ENCODE measurements around the gene TNP2. TPM values are rescaled to one million over a fixed set of nuclear protein-coding genes. Genes with fewer than 3 reads are reported as not detected.

TNP2 gene
- total RNA-seq, 1 donor from 2014 or later = not detected

DNA sequence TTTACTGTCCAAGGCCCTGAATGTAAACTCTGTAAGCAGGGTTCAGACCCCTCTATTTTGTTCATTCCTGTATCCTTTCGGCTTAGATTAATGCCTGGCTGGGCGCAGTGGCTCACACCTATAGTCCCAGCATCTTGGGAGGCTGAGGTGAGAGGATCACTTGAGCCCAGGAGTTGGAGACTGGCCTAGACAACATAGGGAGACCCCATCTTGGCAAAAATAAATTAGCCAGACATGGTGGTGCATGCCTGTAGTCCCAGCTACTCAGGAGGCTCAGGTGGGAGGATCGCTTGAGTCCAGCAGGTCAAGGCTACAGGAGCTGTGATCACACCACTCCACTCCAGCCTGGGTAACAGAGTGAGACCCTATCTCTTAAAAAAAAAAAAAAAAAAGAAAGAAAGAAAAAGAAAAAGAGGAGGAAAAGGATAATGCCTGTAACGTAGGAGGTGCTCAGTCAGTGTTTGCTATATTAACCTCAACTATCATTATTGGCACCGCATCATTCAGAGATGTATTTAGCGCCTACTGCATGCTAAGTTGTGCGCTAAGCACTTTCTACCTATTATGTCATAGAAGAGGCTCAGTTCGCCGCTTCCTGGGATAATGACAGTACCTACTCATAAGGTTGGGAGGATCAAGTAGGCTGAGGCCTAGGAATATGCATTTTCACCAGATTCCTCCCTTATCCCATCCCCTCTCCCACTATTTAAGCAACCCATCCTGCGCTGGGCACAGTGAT lies 18.2 kb downstream of the TNP2 start:
- peaks cover 2% of the 10 kb centered on the region for H3K36me3 Mint-ChIP-seq (ENCODE audit: unreplicated experiment)
- no peak overlapping the region for H3K27ac Mint-ChIP-seq (ENCODE audit: unreplicated experiment)
- H3K4me3 Mint-ChIP-seq (ENCODE audit: unreplicated experiment) = no peak overlapping the region
- no peak for DNase-seq (ENCODE audit: extremely low spot score, unreplicated experiment)
- no peaks in the 10 kb centered on the region for H3K27me3 Mint-ChIP-seq (ENCODE audit: unreplicated experiment)
- no peaks in the 10 kb centered on the region for H3K9me3 Mint-ChIP-seq (ENCODE audit: unreplicated experiment)
- H3K4me1 Mint-ChIP-seq (ENCODE audit: unreplicated experiment) = peaks cover 18% of the 10 kb centered on the region
- TF ChIP-seq CTCF (IDR thresholded peaks at IDR 0.05) = no peak

GRCh38 chr16:11250091-11250785 lies 18.9 kb downstream of the TNP2 start:
- H3K27me3 Mint-ChIP-seq (ENCODE audit: unreplicated experiment) = peaks cover 2% of the 10 kb centered on the region
- no peak for DNase-seq (ENCODE audit: extremely low spot score, unreplicated experiment)

GRCh38 chr16:11249233-11250061 lies 19.7 kb downstream of the TNP2 start:
- H3K36me3 Mint-ChIP-seq (ENCODE audit: unreplicated experiment) = peaks cover 6% of the 10 kb centered on the region
- no peaks in the 10 kb centered on the region for H3K9me3 Mint-ChIP-seq (ENCODE audit: unreplicated experiment)
- no peak for DNase-seq (ENCODE audit: extremely low spot score, unreplicated experiment)
- no peak overlapping the region for H3K27ac Mint-ChIP-seq (ENCODE audit: unreplicated experiment)
- no peak for TF ChIP-seq CTCF (IDR thresholded peaks at IDR 0.05)
- no peak overlapping the region for H3K4me3 Mint-ChIP-seq (ENCODE audit: unreplicated experiment)
- H3K27me3 Mint-ChIP-seq (ENCODE audit: unreplicated experiment) = peaks cover 6% of the 10 kb centered on the region
- peaks cover 21% of the 10 kb centered on the region for H3K4me1 Mint-ChIP-seq (ENCODE audit: unreplicated experiment)

More at GRCh38 chr16:11250091-11250785, 18.9 kb downstream of the TNP2 start:
- no peak for TF ChIP-seq CTCF (IDR thresholded peaks at IDR 0.05)
- peaks cover 2% of the 10 kb centered on the region for H3K36me3 Mint-ChIP-seq (ENCODE audit: unreplicated experiment)
- H3K4me3 Mint-ChIP-seq (ENCODE audit: unreplicated experiment) = no peak overlapping the region
- no peaks in the 10 kb centered on the region for H3K9me3 Mint-ChIP-seq (ENCODE audit: unreplicated experiment)
- no peak overlapping the region for H3K27ac Mint-ChIP-seq (ENCODE audit: unreplicated experiment)
- H3K4me1 Mint-ChIP-seq (ENCODE audit: unreplicated experiment) = peaks cover 22% of the 10 kb centered on the region

GRCh38 chr16:11248133-11248532 lies 21.0 kb downstream of the TNP2 start:
- Mint-ChIP-seq H3K27me3 (ENCODE audit: unreplicated experiment) (peaks cover 6% of the 10 kb centered on the region), H3K9me3 (ENCODE audit: unreplicated experiment) (no peaks in the 10 kb centered on the region), H3K36me3 (ENCODE audit: unreplicated experiment) (peaks cover 4% of the 10 kb centered on the region), H3K4me3 (ENCODE audit: unreplicated experiment) (no peak overlapping the region), H3K27ac (ENCODE audit: unreplicated experiment) (no peak overlapping the region), H3K4me1 (ENCODE audit: unreplicated experiment) (peaks cover 9% of the 10 kb centered on the region)
- no peak for DNase-seq (ENCODE audit: extremely low spot score, unreplicated experiment)
- TF ChIP-seq CTCF (IDR thresholded peaks at IDR 0.05) = no peak
